ENCODE measurements around the gene IL9.

DNA sequence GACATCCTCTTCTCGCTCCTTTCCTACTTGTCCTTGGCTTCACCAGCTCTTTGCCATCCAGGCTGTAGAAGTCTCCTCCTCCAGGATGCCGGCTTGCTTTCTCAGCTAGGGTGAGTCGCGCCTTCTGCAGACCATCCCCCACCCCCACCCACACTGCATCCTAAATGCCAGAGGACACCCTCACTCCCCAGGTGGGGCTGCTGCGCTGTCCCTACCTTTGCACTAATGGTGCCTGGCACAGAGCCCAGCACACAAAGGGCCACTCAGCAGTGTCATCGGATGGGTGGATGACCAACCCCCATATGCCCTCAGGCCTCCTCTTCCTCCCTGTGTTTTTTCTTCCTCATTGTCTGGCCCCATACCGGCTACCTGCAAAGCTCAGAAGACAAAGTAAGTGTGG, 14.8 kb downstream of the IL9 start:
- TF ChIP-seq, protein P1, sequence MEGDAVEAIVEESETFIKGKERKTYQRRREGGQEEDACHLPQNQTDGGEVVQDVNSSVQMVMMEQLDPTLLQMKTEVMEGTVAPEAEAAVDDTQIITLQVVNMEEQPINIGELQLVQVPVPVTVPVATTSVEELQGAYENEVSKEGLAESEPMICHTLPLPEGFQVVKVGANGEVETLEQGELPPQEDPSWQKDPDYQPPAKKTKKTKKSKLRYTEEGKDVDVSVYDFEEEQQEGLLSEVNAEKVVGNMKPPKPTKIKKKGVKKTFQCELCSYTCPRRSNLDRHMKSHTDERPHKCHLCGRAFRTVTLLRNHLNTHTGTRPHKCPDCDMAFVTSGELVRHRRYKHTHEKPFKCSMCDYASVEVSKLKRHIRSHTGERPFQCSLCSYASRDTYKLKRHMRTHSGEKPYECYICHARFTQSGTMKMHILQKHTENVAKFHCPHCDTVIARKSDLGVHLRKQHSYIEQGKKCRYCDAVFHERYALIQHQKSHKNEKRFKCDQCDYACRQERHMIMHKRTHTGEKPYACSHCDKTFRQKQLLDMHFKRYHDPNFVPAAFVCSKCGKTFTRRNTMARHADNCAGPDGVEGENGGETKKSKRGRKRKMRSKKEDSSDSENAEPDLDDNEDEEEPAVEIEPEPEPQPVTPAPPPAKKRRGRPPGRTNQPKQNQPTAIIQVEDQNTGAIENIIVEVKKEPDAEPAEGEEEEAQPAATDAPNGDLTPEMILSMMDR (IDR thresholded peaks at IDR 0.05; ENCODE audit: poor library complexity): no peak
- no peak for TF ChIP-seq EZH2 (IDR thresholded peaks at IDR 0.05; ENCODE audit: borderline replicate concordance)
- TF ChIP-seq EZH2phosphoT487 (IDR thresholded peaks at IDR 0.05; ENCODE audit: low read depth, severe bottlenecking, unreplicated experiment): no peak

All from hepatocyte (in vitro differentiated cells).